Hepatocyte (in vitro differentiated cells): ENCODE results near the gene WDTC1.

ENCODE experiments used
- EZH2 ChIP-seq: fragments of 200-600 bp; sonication (generic); IDR thresholded peaks from 2 replicates; pipeline ENCODE4 v1.6.1; 2016; ENCODE audit warnings: antibody characterized with exemption, mild to moderate bottlenecking, borderline replicate concordance
- TF ChIP-seq, protein P1 (sequence below): fragments of 200-600 bp; sonication (generic); IDR thresholded peaks from 2 replicates; pipeline ENCODE4 v1.5.1; 2016; ENCODE audit warnings: antibody characterized with exemption, mild to moderate bottlenecking; ENCODE audit not compliant: poor library complexity

DNA sequence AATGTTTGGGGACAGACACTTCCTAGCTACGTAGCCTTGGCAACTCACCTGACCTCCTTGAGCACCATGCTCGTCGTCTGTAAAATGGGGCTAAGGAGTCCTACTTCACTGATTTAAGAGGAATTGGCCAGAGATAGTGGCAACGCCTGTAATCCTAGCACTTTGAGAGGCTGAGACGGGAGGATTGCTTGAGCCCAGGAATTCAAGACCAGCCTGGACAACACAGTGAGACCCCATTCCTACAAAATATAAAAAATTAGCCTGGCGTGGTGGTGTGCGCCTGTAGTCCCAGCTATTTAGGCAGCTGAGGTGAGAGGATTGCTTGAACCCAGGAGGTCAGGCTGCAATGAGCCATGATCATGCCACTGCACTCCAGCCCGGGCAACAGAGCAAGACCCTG, 111.9 kb downstream of the WDTC1 start:
- no peak for TF ChIP-seq EZH2
- TF ChIP-seq, protein P1, sequence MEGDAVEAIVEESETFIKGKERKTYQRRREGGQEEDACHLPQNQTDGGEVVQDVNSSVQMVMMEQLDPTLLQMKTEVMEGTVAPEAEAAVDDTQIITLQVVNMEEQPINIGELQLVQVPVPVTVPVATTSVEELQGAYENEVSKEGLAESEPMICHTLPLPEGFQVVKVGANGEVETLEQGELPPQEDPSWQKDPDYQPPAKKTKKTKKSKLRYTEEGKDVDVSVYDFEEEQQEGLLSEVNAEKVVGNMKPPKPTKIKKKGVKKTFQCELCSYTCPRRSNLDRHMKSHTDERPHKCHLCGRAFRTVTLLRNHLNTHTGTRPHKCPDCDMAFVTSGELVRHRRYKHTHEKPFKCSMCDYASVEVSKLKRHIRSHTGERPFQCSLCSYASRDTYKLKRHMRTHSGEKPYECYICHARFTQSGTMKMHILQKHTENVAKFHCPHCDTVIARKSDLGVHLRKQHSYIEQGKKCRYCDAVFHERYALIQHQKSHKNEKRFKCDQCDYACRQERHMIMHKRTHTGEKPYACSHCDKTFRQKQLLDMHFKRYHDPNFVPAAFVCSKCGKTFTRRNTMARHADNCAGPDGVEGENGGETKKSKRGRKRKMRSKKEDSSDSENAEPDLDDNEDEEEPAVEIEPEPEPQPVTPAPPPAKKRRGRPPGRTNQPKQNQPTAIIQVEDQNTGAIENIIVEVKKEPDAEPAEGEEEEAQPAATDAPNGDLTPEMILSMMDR, result no peak
